A549 treated with RU486 at 1 μM for 4 hours (cell line): ENCODE results near the gene XRCC5. TPM values are rescaled to one million over a fixed set of nuclear protein-coding genes. Genes with fewer than 3 reads are reported as not detected.

Experiments
- total RNA-seq: library from RNA; stranded (reverse); fragments of 200-300 nt; extraction: Qiagen RNA extraction; gene quantifications from 5 replicates; pipeline ENCODE4 v1.2.3, GENCODE V29; 2022; ENCODE audit warnings: low read depth

XRCC5 gene
- total RNA-seq: 166 to 226 TPM (median 187 TPM) in 5 replicates

DNA sequence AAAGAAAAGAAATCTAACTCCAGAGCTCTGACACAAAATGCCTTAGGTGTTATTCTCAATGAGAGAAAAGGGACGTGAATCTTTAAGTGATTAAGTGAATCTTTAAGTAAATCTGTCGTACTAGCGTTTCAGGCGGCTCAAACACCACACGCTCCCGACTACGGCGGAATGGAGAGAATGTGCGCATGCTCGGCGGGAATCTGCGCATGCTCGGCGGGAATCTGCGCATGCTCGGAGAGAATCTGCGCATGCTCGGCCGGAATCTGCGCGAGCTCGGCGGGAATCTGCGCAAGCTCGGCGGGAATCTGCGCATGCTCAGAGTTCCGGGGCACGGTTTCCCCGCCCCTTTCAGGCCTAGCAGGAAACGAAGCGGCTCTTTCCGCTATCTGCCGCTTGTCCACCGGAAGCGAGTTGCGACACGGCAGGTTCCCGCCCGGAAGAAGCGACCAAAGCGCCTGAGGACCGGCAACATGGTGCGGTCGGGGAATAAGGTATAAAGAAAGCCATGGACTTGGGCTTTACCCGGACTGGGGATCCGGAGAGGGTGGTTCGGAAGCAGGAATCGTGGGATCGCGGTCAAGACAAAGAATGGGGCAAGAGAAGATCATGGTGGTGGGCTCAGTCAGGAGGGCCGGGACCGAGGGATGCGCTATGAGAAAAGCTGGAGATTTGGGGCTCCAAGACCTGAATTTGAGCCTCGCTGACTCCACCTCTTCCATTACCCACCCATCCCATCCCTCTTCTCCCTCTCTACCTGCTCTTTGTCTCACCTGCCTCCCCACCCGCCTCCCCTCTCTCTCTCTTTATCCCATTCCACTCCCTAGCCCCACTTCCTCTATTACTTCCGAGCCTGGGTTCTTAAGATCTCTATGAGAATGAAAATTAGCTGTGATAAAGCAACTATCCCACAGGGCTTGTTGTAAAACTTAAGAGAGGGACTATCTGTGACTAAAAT lies at the start of gene XRCC5:
TSS of gene XRCC5 (plus strand) at position 382 of the 955 bp plus-strand sequence. CDS start at position 471, 89 bp downstream.

DNA sequence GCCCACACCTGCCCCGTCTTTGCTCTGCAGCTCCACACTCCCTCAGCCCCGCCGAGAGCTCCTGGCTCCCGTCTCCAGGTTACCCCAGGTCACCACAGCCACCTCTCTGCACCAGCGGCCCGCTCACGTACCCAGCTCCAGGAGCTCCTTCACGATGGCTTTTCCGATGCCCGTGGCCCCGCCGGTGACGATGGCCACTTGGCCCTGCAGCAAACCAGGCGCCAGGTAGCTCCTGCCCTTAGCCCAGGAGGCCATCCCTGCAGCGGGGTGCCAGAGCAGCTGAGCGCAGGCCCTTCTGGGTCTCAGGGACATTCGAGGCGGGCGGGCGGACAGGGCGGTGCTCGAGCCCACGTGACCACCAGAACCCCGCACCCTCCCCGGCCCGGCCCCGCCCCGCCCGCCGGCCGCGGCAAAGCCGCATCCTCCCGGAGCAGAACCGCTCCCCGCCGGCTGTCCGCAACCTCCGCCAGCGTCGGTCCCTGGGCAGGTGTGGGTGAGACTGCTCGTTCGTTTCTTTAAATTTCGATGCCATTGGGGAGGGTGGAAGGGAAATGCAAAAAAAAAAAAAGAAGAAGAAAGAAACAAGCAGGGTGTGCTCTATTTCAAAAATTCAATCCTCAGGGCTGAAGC lies 27.5 kb upstream of the XRCC5 start, which contains the start of the genes PECR and TMEM169:
TSS of gene PECR (minus strand) at position 323 of the 630 bp plus-strand sequence. CDS start at position 255, 68 bp downstream.
TSS of gene TMEM169 (plus strand) at position 433 of the 630 bp plus-strand sequence. CDS start 14,045 bp downstream, outside the sequence.

Other genes with a start within 250 kb of the XRCC5 start
- gene MREG, start 95.8 kb upstream of the XRCC5 start, total RNA-seq: 5.3 to 6.8 TPM (median 5.7 TPM) in 5 replicates
- gene PECR, start 27.5 kb upstream of the XRCC5 start, total RNA-seq: 14.7 to 16.2 TPM (median 15.7 TPM) in 5 replicates
- 0.32 to 0.47 TPM (median 0.38 TPM) in 5 replicates for gene TMEM169, start 27.4 kb upstream of the XRCC5 start, total RNA-seq